ENCODE measurements around the gene FAF1.
A peak's percentile ranks its signal among the peaks of the same experiment; 100 is the strongest.

Gene FAF1

GRCh38 chr1:50978144-50978851 lies 18.2 kb upstream of the FAF1 start:
- DNase-seq, result peak in 32 of 51 donors; percentile 9 to 81 (median 44)

- DNase-seq, result peak in 36 of 51 donors; percentile 20 to 83 (median 46)
These were observed 17.6 kb upstream of the FAF1 start for GRCh38 chr1:50977575-50978143.

GRCh38 chr1:50976890-50977574 lies 17.0 kb upstream of the FAF1 start:
- peak in 18 of 51 donors; percentile 10 to 67 (median 37) for DNase-seq

GRCh38 chr1:50976111-50976889 lies 16.2 kb upstream of the FAF1 start:
- DNase-seq, result peak in 4 of 51 donors; percentile 8 to 40 (median 24)

GRCh38 chr1:50975436-50975835 lies 15.4 kb upstream of the FAF1 start:
- no peak for DNase-seq

GRCh38 chr1:50974618-50974935 lies 14.5 kb upstream of the FAF1 start:
- DNase-seq, result no peak

GRCh38 chr1:50973875-50974617 lies 14.0 kb upstream of the FAF1 start:
- peak in 2 of 51 donors; percentile 4 to 14 for DNase-seq

- DNase-seq, result no peak
These were observed 13.2 kb upstream of the FAF1 start for GRCh38 chr1:50973255-50973654.

- DNase-seq, result no peak
These were observed 12.7 kb upstream of the FAF1 start for GRCh38 chr1:50972766-50973165.

- DNase-seq, result no peak
These were observed 11.8 kb upstream of the FAF1 start for GRCh38 chr1:50971748-50972305.

- no peak for DNase-seq
These were observed 11.0 kb upstream of the FAF1 start for GRCh38 chr1:50970931-50971582.

GRCh38 chr1:50970509-50970887 lies 10.4 kb upstream of the FAF1 start:
- no peak for DNase-seq

- peak in 37 of 51 donors; percentile 13 to 75 (median 47) for DNase-seq
These were observed 9.8 kb upstream of the FAF1 start, which contains the start of gene CDKN2C for GRCh38 chr1:50969611-50970508. TSS of gene CDKN2C (plus strand) at chr1:50970245. CDS start at chr1:50970369, 124 bp downstream.

- peak in 31 of 51 donors; percentile 19 to 74 (median 49) for DNase-seq
These were observed 8.9 kb upstream of the FAF1 start for GRCh38 chr1:50968821-50969610.

GRCh38 chr1:50968158-50968820 lies 8.2 kb upstream of the FAF1 start:
- peak in 50 of 51 donors; percentile 42 to 94 (median 79) for DNase-seq

- no peak for DNase-seq
These were observed 7.5 kb upstream of the FAF1 start for GRCh38 chr1:50967416-50968157.

GRCh38 chr1:50966991-50967390 lies 6.9 kb upstream of the FAF1 start:
- no peak for DNase-seq

Measured in hypothalamus (tissue), 51 donors.